Ishikawa (cell line): ENCODE results near the gene MEX3C.

ENCODE experiments used
- EGR1 ChIP-seq: IDR thresholded peaks from 2 replicates; pipeline ENCODE4 v1.6.1; 2012
- EP300 ChIP-seq: IDR thresholded peaks from 2 replicates; pipeline ENCODE4 v1.6.1; 2012; ENCODE audit warnings: borderline replicate concordance
- NFIC ChIP-seq: IDR thresholded peaks from 2 replicates; pipeline ENCODE4 v1.6.1; 2012
- TAF1 ChIP-seq: IDR thresholded peaks from 2 replicates; pipeline ENCODE4 v1.6.1; 2012; ENCODE audit warnings: low read depth, mild to moderate bottlenecking

DNA sequence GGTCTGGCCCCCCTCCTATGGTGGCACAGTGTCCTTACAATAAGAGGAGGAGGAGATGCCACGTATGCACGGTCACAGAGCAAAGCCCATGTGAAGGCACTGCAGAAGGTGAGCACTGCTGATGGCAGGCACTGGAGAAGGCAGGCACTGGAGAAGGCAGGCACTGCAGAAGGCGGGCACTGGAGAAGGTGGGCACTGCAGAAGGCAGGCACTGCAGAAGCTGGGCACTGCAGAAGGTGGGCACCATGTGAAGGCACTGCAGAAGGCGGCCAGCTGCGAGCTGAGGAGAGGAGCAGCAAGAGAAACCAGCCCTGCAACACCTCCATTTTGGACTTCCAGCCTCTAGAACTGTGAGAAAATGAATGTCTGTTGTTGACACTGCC lies 46.3 kb downstream of the MEX3C start:
- no peak for TF ChIP-seq TAF1
- no peak for TF ChIP-seq EGR1
- no peak for TF ChIP-seq EP300
- no peak for TF ChIP-seq NFIC
